Measurements from ENCODE around the gene UTY. TPM values are rescaled to one million over a fixed set of nuclear protein-coding genes. Genes with fewer than 3 reads are reported as not detected.

Gene UTY
- total RNA-seq, 2 donors from 2014 or later: 25.6 to 39.8 TPM

DNA sequence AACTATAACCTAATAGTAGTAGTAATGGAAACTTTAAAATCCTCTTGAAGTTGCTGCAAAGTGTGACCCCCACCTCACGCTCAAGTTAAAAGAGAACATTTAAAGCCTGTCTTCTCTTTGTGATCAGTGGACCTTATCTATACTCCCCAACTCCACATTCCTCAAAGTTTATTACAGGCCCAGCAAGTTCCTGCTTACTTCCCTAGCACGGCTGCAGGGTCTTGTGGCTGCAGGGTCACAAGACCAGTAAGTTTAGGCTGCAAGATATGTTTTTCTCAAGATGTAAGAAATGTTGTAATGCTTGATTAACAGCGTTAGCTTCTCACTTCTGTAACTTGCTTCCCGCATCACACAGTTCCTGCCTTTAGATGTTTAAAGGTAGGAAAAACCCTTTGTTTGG, 141.1 kb downstream of the UTY start:
- 36% methylated on average over 4 of the region's 4 CpGs for WGBS
- TF ChIP-seq, protein P1, sequence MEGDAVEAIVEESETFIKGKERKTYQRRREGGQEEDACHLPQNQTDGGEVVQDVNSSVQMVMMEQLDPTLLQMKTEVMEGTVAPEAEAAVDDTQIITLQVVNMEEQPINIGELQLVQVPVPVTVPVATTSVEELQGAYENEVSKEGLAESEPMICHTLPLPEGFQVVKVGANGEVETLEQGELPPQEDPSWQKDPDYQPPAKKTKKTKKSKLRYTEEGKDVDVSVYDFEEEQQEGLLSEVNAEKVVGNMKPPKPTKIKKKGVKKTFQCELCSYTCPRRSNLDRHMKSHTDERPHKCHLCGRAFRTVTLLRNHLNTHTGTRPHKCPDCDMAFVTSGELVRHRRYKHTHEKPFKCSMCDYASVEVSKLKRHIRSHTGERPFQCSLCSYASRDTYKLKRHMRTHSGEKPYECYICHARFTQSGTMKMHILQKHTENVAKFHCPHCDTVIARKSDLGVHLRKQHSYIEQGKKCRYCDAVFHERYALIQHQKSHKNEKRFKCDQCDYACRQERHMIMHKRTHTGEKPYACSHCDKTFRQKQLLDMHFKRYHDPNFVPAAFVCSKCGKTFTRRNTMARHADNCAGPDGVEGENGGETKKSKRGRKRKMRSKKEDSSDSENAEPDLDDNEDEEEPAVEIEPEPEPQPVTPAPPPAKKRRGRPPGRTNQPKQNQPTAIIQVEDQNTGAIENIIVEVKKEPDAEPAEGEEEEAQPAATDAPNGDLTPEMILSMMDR (IDR thresholded peaks at IDR 0.05): no peak
- TF ChIP-seq POLR2A (IDR thresholded peaks at IDR 0.05) (no peak), POLR2AphosphoS5 (IDR thresholded peaks at IDR 0.05) (no peak)
- H3K4me1 ChIP-seq (replicated peaks): no peaks in the 10 kb centered on the region
- no peak overlapping the region for H3K4me3 ChIP-seq
- intact Hi-C loops (cut with DNase I): no loop called here
- H3K36me3 ChIP-seq: no peaks in the 10 kb centered on the region
- H3K27ac ChIP-seq: no peak overlapping the region
- no peaks in the 10 kb centered on the region for H3K27me3 ChIP-seq (replicated peaks; ENCODE audit: insufficient read depth)
- no peaks in the 10 kb centered on the region for H3K9me3 ChIP-seq
- DNase-seq (ENCODE audit: low spot score): no peak

GRCh38 chrY:13337934-13338333, 141.9 kb downstream of the UTY start:
- TF ChIP-seq, protein P1 (IDR thresholded peaks at IDR 0.05): no peak
- no peak for TF ChIP-seq POLR2AphosphoS5 (IDR thresholded peaks at IDR 0.05)
- no peak for TF ChIP-seq POLR2A (IDR thresholded peaks at IDR 0.05)
- H3K27me3 ChIP-seq (replicated peaks; ENCODE audit: insufficient read depth): no peaks in the 10 kb centered on the region
- no peaks in the 10 kb centered on the region for H3K9me3 ChIP-seq
- no peaks in the 10 kb centered on the region for H3K36me3 ChIP-seq
- DNase-seq (ENCODE audit: low spot score): no peak
- 82% methylated on average over 5 of the region's 5 CpGs for WGBS
- H3K27ac ChIP-seq: no peak overlapping the region
- no peaks in the 10 kb centered on the region for H3K4me1 ChIP-seq (replicated peaks)
- intact Hi-C loops (cut with DNase I): no loop called here
- no peak overlapping the region for H3K4me3 ChIP-seq

GRCh38 chrY:13333791-13334190, 146.0 kb downstream of the UTY start:
- 80% methylated on average over 5 of the region's 5 CpGs for WGBS
- no peak for DNase-seq (ENCODE audit: low spot score)
- no peaks in the 10 kb centered on the region for H3K4me1 ChIP-seq (replicated peaks)
- H3K36me3 ChIP-seq: no peaks in the 10 kb centered on the region
- no peak overlapping the region for H3K27ac ChIP-seq
- H3K27me3 ChIP-seq (replicated peaks; ENCODE audit: insufficient read depth): no peaks in the 10 kb centered on the region
- no peak overlapping the region for H3K4me3 ChIP-seq
- intact Hi-C loops (cut with DNase I): no loop called here
- H3K9me3 ChIP-seq: no peaks in the 10 kb centered on the region
- TF ChIP-seq POLR2A (IDR thresholded peaks at IDR 0.05) (no peak), POLR2AphosphoS5 (IDR thresholded peaks at IDR 0.05) (no peak)
- TF ChIP-seq, protein P1 (IDR thresholded peaks at IDR 0.05): no peak

DNA sequence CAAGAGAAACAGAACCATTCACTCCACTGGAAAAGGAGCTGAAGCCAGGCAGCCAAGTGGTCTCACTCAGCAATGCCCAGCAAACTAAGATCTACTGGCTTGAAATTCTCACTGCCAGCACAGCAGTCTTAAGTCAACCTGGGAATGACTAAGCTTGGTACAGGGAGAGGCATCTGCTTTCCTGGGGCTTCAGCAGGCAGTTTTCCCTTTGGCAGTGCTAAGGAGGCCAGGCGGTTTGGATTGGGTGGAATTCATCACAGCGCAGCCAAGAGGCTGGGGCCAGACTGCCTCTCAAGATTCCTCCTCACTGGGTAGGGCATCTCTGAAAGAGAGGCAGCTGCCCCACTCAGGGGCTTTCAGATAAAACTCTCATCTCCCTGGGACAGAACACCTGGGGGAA, 149.2 kb downstream of the UTY start:
- TF ChIP-seq POLR2A (IDR thresholded peaks at IDR 0.05) (no peak), POLR2AphosphoS5 (IDR thresholded peaks at IDR 0.05) (no peak)
- TF ChIP-seq, protein P1 (IDR thresholded peaks at IDR 0.05): no peak
- whole genome bisulfite sequencing: 100% methylated on average over 2 of the region's 2 CpGs
- Histone ChIP-seq H3K9me3 (no peaks in the 10 kb centered on the region), H3K36me3 (no peaks in the 10 kb centered on the region), H3K4me3 (no peak overlapping the region), H3K4me1 (replicated peaks) (no peaks in the 10 kb centered on the region), H3K27me3 (replicated peaks; ENCODE audit: insufficient read depth) (no peaks in the 10 kb centered on the region), H3K27ac (no peak overlapping the region)
- intact Hi-C loops (cut with DNase I): no loop called here
- DNase-seq (ENCODE audit: low spot score): no peak

- no peaks in the 10 kb centered on the region for H3K4me1 ChIP-seq (replicated peaks)
- DNase-seq (ENCODE audit: low spot score): no peak
- H3K4me3 ChIP-seq: no peak overlapping the region
- H3K27me3 ChIP-seq (replicated peaks; ENCODE audit: insufficient read depth): no peaks in the 10 kb centered on the region
- H3K9me3 ChIP-seq: no peaks in the 10 kb centered on the region
- intact Hi-C loops (cut with DNase I): no loop called here
- no peak overlapping the region for H3K27ac ChIP-seq
- no peaks in the 10 kb centered on the region for H3K36me3 ChIP-seq
- 94% methylated on average over 1 of the region's 1 CpG for WGBS
- TF ChIP-seq, protein P1 (IDR thresholded peaks at IDR 0.05): no peak
- TF ChIP-seq POLR2A (IDR thresholded peaks at IDR 0.05): no peak
- TF ChIP-seq POLR2AphosphoS5 (IDR thresholded peaks at IDR 0.05): no peak
Measured at GRCh38 chrY:13312966-13313365, 166.9 kb downstream of the UTY start.
